PFSK-1 (cell line): ENCODE data around the gene PTPRN2.

Experiments
- POLR2AphosphoS5 ChIP-seq: IDR thresholded peaks from 2 replicates; pipeline ENCODE4 v1.6.1; 2012; ENCODE audit warnings: low read depth, mild to moderate bottlenecking, control low read depth, low read length, moderate library complexity
- SIN3A ChIP-seq: IDR thresholded peaks from 2 replicates; pipeline ENCODE4 v1.6.1; 2012; ENCODE audit warnings: mild to moderate bottlenecking, low read length, moderate library complexity, borderline replicate concordance; ENCODE audit not compliant: insufficient read depth

DNA sequence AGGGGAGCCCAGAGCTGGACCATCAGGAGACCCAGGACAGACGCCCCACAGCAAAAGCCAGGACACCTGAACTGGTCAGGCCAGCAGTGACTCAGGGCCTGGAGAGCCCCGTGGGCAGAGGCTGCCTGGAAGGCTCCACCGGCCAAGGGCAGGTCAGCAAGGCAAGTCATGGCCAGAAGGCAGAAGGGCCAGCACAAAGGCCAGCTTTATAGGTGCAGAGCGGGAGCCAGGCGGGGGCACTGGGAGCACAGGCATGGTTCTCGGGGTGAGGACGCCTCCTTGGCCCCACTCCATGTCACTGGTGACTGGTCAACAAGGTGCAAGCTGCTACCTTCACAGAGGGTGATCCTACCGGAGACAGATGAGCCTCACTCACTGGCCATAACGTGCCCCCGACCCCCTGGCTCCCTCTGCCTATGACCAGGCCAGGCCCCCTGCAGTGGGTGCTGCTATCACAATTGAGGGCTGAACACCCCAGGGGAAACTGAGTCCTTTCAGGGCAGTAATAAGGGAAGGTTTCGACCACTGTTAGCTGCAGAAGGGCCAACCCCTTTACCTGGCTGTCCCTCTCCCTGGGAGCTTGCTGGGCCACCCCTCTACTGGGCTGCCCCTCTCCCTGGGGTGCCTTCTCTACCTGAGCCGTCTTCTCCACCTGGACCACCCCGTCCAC lies 317.4 kb downstream of the PTPRN2 start:
- TF ChIP-seq SIN3A, result no peak
- no peak for TF ChIP-seq POLR2AphosphoS5
